ENCODE measurements around the gene TMEM169.
A peak's percentile ranks its signal among the peaks of the same experiment; 100 is the strongest.

The TMEM169 gene

GRCh38 chr2:216083464-216084281 lies 2.0 kb downstream of the TMEM169 start:
- no peak for TF ChIP-seq CTCF (IDR thresholded peaks at IDR 0.05; ENCODE audit: low read depth, low read length, missing control alignments)
- Histone ChIP-seq H3K4me3 (ENCODE audit: low read depth, low read length) (peak overlapping the region; percentile 15), H3K27ac (no peak overlapping the region), H3K36me3 (replicated peaks) (no peaks in the 10 kb centered on the region), H3K27me3 (replicated peaks) (no peaks in the 10 kb centered on the region)
- DNase-seq, result peak; percentile 38
- in situ Hi-C loops (cut with HindIII; ENCODE audit: low pct_ligation_motif_present, low sequenced_read_pairs), result no loop called here

- H3K27ac ChIP-seq, result no peak overlapping the region
- no peak for TF ChIP-seq CTCF (IDR thresholded peaks at IDR 0.05; ENCODE audit: low read depth, low read length, missing control alignments)
- H3K4me3 ChIP-seq (ENCODE audit: low read depth, low read length), result no peak overlapping the region
- DNase-seq, result no peak
- in situ Hi-C loops (cut with HindIII; ENCODE audit: low pct_ligation_motif_present, low sequenced_read_pairs), result no loop called here
- no peaks in the 10 kb centered on the region for H3K36me3 ChIP-seq (replicated peaks)
- no peaks in the 10 kb centered on the region for H3K27me3 ChIP-seq (replicated peaks)
Measured at GRCh38 chr2:216084547-216084946, 2.8 kb downstream of the TMEM169 start.

GRCh38 chr2:216086207-216086893 lies 4.6 kb downstream of the TMEM169 start:
- in situ Hi-C loops (cut with HindIII; ENCODE audit: low pct_ligation_motif_present, low sequenced_read_pairs), result no loop called here
- TF ChIP-seq CTCF (IDR thresholded peaks at IDR 0.05; ENCODE audit: low read depth, low read length, missing control alignments), result no peak

GRCh38 chr2:216090369-216090786 lies 8.7 kb downstream of the TMEM169 start:
- Histone ChIP-seq H3K27ac (no peak overlapping the region), H3K4me3 (ENCODE audit: low read depth, low read length) (no peak overlapping the region), H3K27me3 (replicated peaks) (no peaks in the 10 kb centered on the region), H3K36me3 (replicated peaks) (no peaks in the 10 kb centered on the region)
- DNase-seq, result peak; percentile 37
- in situ Hi-C loops (cut with HindIII; ENCODE audit: low pct_ligation_motif_present, low sequenced_read_pairs), result no loop called here
- TF ChIP-seq CTCF (IDR thresholded peaks at IDR 0.05; ENCODE audit: low read depth, low read length, missing control alignments), result no peak

More at GRCh38 chr2:216086207-216086893, 4.6 kb downstream of the TMEM169 start:
- no peak for DNase-seq
- H3K27ac ChIP-seq, result no peak overlapping the region
- no peaks in the 10 kb centered on the region for H3K27me3 ChIP-seq (replicated peaks)
- no peak overlapping the region for H3K4me3 ChIP-seq (ENCODE audit: low read depth, low read length)
- H3K36me3 ChIP-seq (replicated peaks), result no peaks in the 10 kb centered on the region

GRCh38 chr2:216092646-216093045 lies 10.9 kb downstream of the TMEM169 start:
- H3K27me3 ChIP-seq (replicated peaks), result no peaks in the 10 kb centered on the region
- TF ChIP-seq CTCF (IDR thresholded peaks at IDR 0.05; ENCODE audit: low read depth, low read length, missing control alignments), result no peak
- H3K4me3 ChIP-seq (ENCODE audit: low read depth, low read length), result no peak overlapping the region
- H3K36me3 ChIP-seq (replicated peaks), result no peaks in the 10 kb centered on the region
- in situ Hi-C loops (cut with HindIII; ENCODE audit: low pct_ligation_motif_present, low sequenced_read_pairs), result no loop called here
- no peak overlapping the region for H3K27ac ChIP-seq
- no peak for DNase-seq
